Measurements from ENCODE around the gene CDC34. TPM values are rescaled to one million over a fixed set of nuclear protein-coding genes. Genes with fewer than 3 reads are reported as not detected.

CDC34 gene
- total RNA-seq, 1 experiment from 2014 or later = 112 TPM

GRCh38 chr19:530134-531008, 1.2 kb upstream of the CDC34 start:
- H3K4me2 ChIP-seq (ENCODE audit: insufficient read depth, insufficient read length, low read length) = peak overlapping the region; percentile 19
- no peak overlapping the region for H4K91ac ChIP-seq (ENCODE audit: insufficient read length, low read depth, low read length)
- DNase-seq = no peak
- H3K9ac ChIP-seq (ENCODE audit: extremely low read depth, insufficient read length, low read length) = no peak overlapping the region
- peaks cover 14% of the 10 kb centered on the region for H3K27me3 Mint-ChIP-seq (ENCODE audit: low read depth)
- H3K9me3 Mint-ChIP-seq = 0 out of 5 replicates have a peak, but pooled peaks cover 0 to 2% of the 10 kb centered on the region in 2 experiments
- no peak overlapping the region for H3T11ph ChIP-seq (ENCODE audit: low read length)
- no peaks in the 10 kb centered on the region for H3K4me1 ChIP-seq (ENCODE audit: insufficient read depth, low read length)
- H4K8ac ChIP-seq (replicated peaks; ENCODE audit: insufficient read length, low read depth, low read length) = no peak overlapping the region
- peaks cover 13% of the 10 kb centered on the region; the same call in 1 of the 2 replicates for H3K79me2 ChIP-seq (ENCODE audit: insufficient read depth, low read length)
- H3K23ac ChIP-seq (ENCODE audit: insufficient read length, low read depth, low read length) = no peak overlapping the region
- H2BK12ac ChIP-seq (ENCODE audit: insufficient read length, low read depth, low read length) = no peak overlapping the region
- H3K56ac ChIP-seq (ENCODE audit: insufficient read length, low read depth, low read length) = no peak overlapping the region
- peaks cover 6% of the 10 kb centered on the region for H3K23me2 ChIP-seq (ENCODE audit: insufficient read length, low read depth, low read length, poor library complexity, severe bottlenecking)
- no peak overlapping the region for H2BK15ac ChIP-seq (ENCODE audit: low read depth, low read length)
- no peak overlapping the region for H4K5ac ChIP-seq (ENCODE audit: insufficient read length, low read depth, low read length)
- no peak overlapping the region for H2BK5ac ChIP-seq (ENCODE audit: insufficient read length, low read length)
- peaks cover 0 to 2% (median 0%) of the 10 kb centered on the region in 3 experiments; a peak in 3 of 7 replicates for H3K36me3 Mint-ChIP-seq (ENCODE audit: insufficient read depth in 1 of 3, low read depth in 3 of 3)
- H3K14ac ChIP-seq (ENCODE audit: insufficient read depth, low read length) = no peak overlapping the region
- no peaks in the 10 kb centered on the region for H3K27me3 ChIP-seq (ENCODE audit: insufficient read depth, low read length)
- H3K18ac ChIP-seq (ENCODE audit: insufficient read length, low read depth, low read length) = no peak overlapping the region
- no peak overlapping the region for H2BK120ac ChIP-seq (ENCODE audit: low read depth, low read length, poor library complexity, severe bottlenecking)
- H3K27ac ChIP-seq (ENCODE audit: insufficient read length, low read depth, low read length) = no peak overlapping the region
- H3K79me1 ChIP-seq (ENCODE audit: insufficient read depth, low read depth, low read length, poor library complexity, severe bottlenecking) = peaks cover 8% of the 10 kb centered on the region
- no peak overlapping the region for H3K4ac ChIP-seq (ENCODE audit: low read depth, low read length)
- peaks cover 4% of the 10 kb centered on the region for H4K20me1 ChIP-seq (ENCODE audit: control insufficient read depth, insufficient read depth, insufficient read length)
- H2AFZ ChIP-seq (ENCODE audit: low read length) = no peak overlapping the region
- peak overlapping the region; percentile 80 to 87 for H3K4me3 Mint-ChIP-seq
- H3K4me1 Mint-ChIP-seq = peaks cover 8 to 31% of the 10 kb centered on the region in 2 experiments
- no CpG with 5 or more reads among the region's 38 CpGs for WGBS (ENCODE audit: extremely low coverage, insufficient read length, low lambda C conversion rate)
- H3K27ac Mint-ChIP-seq = no peak overlapping the region
- H2AK5ac ChIP-seq (ENCODE audit: insufficient read length, low read length) = no peak overlapping the region
- no peak for TF ChIP-seq CTCF (conservative IDR thresholded peaks at IDR 0.05)
- no peaks in the 10 kb centered on the region for H3K9me3 ChIP-seq (ENCODE audit: control insufficient read depth, low read depth, low read length)
- no peak overlapping the region for H2BK20ac ChIP-seq (ENCODE audit: low read depth, low read length, poor library complexity, severe bottlenecking)

Measured in H9 (cell line).